Spleen (tissue), 7 donors: ENCODE measurements around the gene PIH1D1.

Source experiments
- CTCF ChIP-seq, 11 experiments: fragments of 200-600 bp in 7 of 11; fragments of 450-650 bp in 4 of 11; sonication (generic) in 4 of 11; IDR thresholded peaks in 8 of 11; conservative IDR thresholded peaks in 3 of 11; 1 replicate in 7 of 11; 2 replicates in 4 of 11; pipeline versions ENCODE4 v1.4.0 to v1.8.0; 2016 to 2021; ENCODE audit warnings: antibody characterized with exemption in 11 of 11, inconsistent platforms in 4 of 11, mild to moderate bottlenecking in 1 of 11
- POLR2A ChIP-seq, 3 donors: fragments of 450-650 bp; IDR thresholded peaks; one replicate each; pipeline ENCODE4 v1.5.1; 2017; ENCODE audit warnings: antibody characterized with exemption in 3 of 3, mild to moderate bottlenecking in 1 of 3
- POLR2AphosphoS5 ChIP-seq, 3 donors: sonication (generic); formaldehyde crosslinking; IDR thresholded peaks; one replicate each; pipeline ENCODE4 v1.5.1; 2017; ENCODE audit warnings: antibody characterized with exemption in 3 of 3
- donor health status: DM: no; HTN: no; CAD: no; lungs with moderate emphysema.
- donor health status: DM: no; HTN: no; CAD: no.
- donor health status: DM: no; HTN: no; CAD: no.

DNA sequence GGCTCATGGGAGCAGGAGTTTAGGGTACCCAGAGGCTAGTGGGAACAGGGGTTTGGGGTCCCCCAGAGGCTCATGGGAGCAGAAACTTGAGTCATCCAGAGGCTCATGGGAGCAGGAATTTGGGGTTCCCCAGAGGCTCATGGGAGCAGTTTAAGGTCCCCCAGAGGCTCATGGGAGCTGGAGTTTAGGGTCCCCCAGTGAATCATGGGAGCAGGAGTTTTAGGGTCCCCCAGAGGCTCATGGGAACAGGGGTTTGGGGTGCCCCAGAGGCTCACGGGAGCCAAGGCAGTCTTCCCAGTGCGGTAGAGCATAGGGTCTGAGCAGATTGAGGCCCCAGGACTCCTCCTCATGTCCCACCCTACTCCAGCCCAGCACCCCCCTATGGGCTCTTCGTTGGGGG, 13.8 kb upstream of the PIH1D1 start:
- TF ChIP-seq CTCF (IDR thresholded peaks at IDR 0.05 in 8 of 11, conservative IDR thresholded peaks at IDR 0.05 in 3 of 11) (no peak), POLR2A (IDR thresholded peaks at IDR 0.05) (no peak), POLR2AphosphoS5 (IDR thresholded peaks at IDR 0.05) (no peak)
